Measurements from ENCODE around the gene BCAS3.

GRCh38 chr17:60888812-60889709 lies 211.4 kb downstream of the BCAS3 start:
- no peak for TF ChIP-seq POLR2AphosphoS5 (IDR thresholded peaks at IDR 0.05)
- no peak for TF ChIP-seq CTCF (IDR thresholded peaks at IDR 0.05)
